ENCODE data around the gene HDAC9. TPM values are rescaled to one million over a fixed set of nuclear protein-coding genes. Genes with fewer than 3 reads are reported as not detected.

Gene HDAC9
- total RNA-seq (2021; ENCODE audit: unreplicated experiment) (17.1 TPM), Bru-seq, nascent RNA (percentile 53 among the genes with signal in this experiment), BruChase-seq, experiment 1, labeled RNA remaining after a 2-hour chase (percentile 46 among the genes with signal in this experiment), BruChase-seq, experiment 2, labeled RNA remaining after a 6-hour chase (percentile 40 among the genes with signal in this experiment)
- polyA plus RNA-seq (2012; ENCODE audit: insufficient read length): 9.2 TPM
- long read RNA-seq, full-length matches to known transcripts: 2 of 29 reads
- long read RNA-seq, partial matches to known transcripts: 18 of 29 reads
- long read RNA-seq, other reads (novel, unspliced or antisense): 9 of 29 reads

GRCh38 chr7:18495412-18496340 is at the start of gene HDAC9:
HDAC9 (plus strand) TSS chr7:18495749; CDS start chr7:18496303, 554 bp downstream.
- POLR2A ChIA-PET: interaction anchor here (1.4 kb wide), 1 partner anchor 13 kb away, joined by 4 read pairs; no protein-coding TSS in a partner anchor
- in situ Hi-C loops (cut with HindIII; ENCODE audit: low pct_unique_long_range_greater_than_20kb, low sequenced_read_pairs): no loop called here
- ATAC-seq: peak; percentile 91

More at GRCh38 chr7:18495412-18496340, at the start of gene HDAC9:
- H3K4me1 ChIP-seq (ENCODE audit: control insufficient read depth, insufficient read depth, low read length): peaks cover 29% of the 10 kb centered on the region
- peak within 1 kb of the TSS; percentile 44 to 64 for H3K4me3 ChIP-seq (ENCODE audit: low read depth in 2 of 2, low read length in 2 of 2)
- no peaks in the 10 kb centered on the region for H3K36me3 ChIP-seq (ENCODE audit: control insufficient read depth, insufficient read depth, low read length)
- H3K9me3 ChIP-seq (ENCODE audit: control insufficient read depth, insufficient read depth, low read depth, low read length): no peaks in the 10 kb centered on the region
- BruUV-seq (replicated peaks): no TSS peak
- TF ChIP-seq TCF7L2 (IDR thresholded peaks at IDR 0.05; ENCODE audit: low read depth, low read length): no peak
- TF ChIP-seq SIN3A (IDR thresholded peaks at IDR 0.05; ENCODE audit: borderline replicate concordance, insufficient read depth, low read depth, low read length): no peak
- TF ChIP-seq POLR2AphosphoS5 (IDR thresholded peaks at IDR 0.05; ENCODE audit: low read depth, low read length): no peak
- TF ChIP-seq CTCF (IDR thresholded peaks at IDR 0.05): no peak
- no peak for TF ChIP-seq REST (IDR thresholded peaks at IDR 0.05; ENCODE audit: insufficient read depth in 1 of 2, low read depth in 2 of 2, low read length in 1 of 2)
- intact Hi-C loops (cut with micrococcal nuclease; ENCODE audit: unreplicated experiment): loop anchor here (10.0 kb wide), 1 partner anchor 141 kb away; no protein-coding TSS in a partner anchor
- H3K27ac ChIP-seq (ENCODE audit: low read length): peak within 1 kb of the TSS; percentile 74
- no peak for DNase-seq (ENCODE audit: low read depth, low spot score)
- H3K27me3 ChIP-seq (ENCODE audit: control insufficient read depth, insufficient read depth, low read length): no peaks in the 10 kb centered on the region
- CTCF ChIA-PET: interaction anchor here (1.0 kb wide), 1 partner anchor 75 kb away, joined by 5 read pairs; no protein-coding TSS in a partner anchor
